Stomach (tissue), 9 donors: ENCODE data around the gene JSRP1. TPM values are rescaled to one million over a fixed set of nuclear protein-coding genes. Genes with fewer than 3 reads are reported as not detected.

Experiments used
- DNase-seq, 2 donors: peaks; one replicate each; pipeline versions ENCODE4 v3.0.0 to v3.0.0-alpha.2; 2013 to 2019
- H3K27ac ChIP-seq, 5 donors: fragments of 200-600 bp in 4 of 5; sonication (generic) in 4 of 5; one replicate each; pipeline ENCODE4 v1.5.1; 2013 to 2019; ENCODE audit warnings: mild to moderate bottlenecking in 1 of 5, moderate library complexity in 1 of 5
- H3K27me3 ChIP-seq, 3 donors: fragments of 200-600 bp; sonication (generic); one replicate each; pipeline ENCODE4 v1.5.1; 2017 to 2019; ENCODE audit warnings: mixed run types in 1 of 3
- H3K36me3 ChIP-seq, 4 donors: fragments of 200-600 bp; sonication (generic); 1 replicate in 3 of 4; 2 replicates in 1 of 4; pipeline ENCODE4 v1.5.1; 2016 to 2019
- H3K4me1 ChIP-seq, 4 donors: fragments of 200-600 bp; sonication (generic); one replicate each; pipeline ENCODE4 v1.5.1; 2016 to 2019
- H3K4me3 ChIP-seq, 4 donors: fragments of 200-600 bp; sonication (generic) in 3 of 4; one replicate each; pipeline ENCODE4 v1.5.1; 2016 to 2019; ENCODE audit warnings: mild to moderate bottlenecking in 1 of 4
- H3K9me3 ChIP-seq, 4 donors: fragments of 200-600 bp; sonication (generic); one replicate each; pipeline ENCODE4 v1.5.1; 2016 to 2019
- EP300 ChIP-seq: sonication (generic); formaldehyde crosslinking; IDR thresholded peaks from one replicate; pipeline ENCODE4 v1.6.1; 2017; ENCODE audit warnings: antibody characterized with exemption
- POLR2A ChIP-seq, 4 donors: fragments of 450-650 bp; IDR thresholded peaks; one replicate each; pipeline ENCODE4 v1.6.1; 2016; ENCODE audit warnings: antibody characterized with exemption in 4 of 4, control low read depth in 2 of 4, mild to moderate bottlenecking in 1 of 4, moderate library complexity in 1 of 4
- POLR2AphosphoS5 ChIP-seq, 3 donors: sonication (generic); formaldehyde crosslinking; IDR thresholded peaks; one replicate each; pipeline ENCODE4 v1.6.1; 2016; ENCODE audit warnings: antibody characterized with exemption in 3 of 3
- WGBS, 5 donors: extraction: QIAGEN DNeasy Blood & Tissue Kit in 3 of 5; methylation state at CpG; one replicate each; pipeline versions ENCODE4 v1.1.5 to v1.1.7; 2013 to 2018; 5-methylcytosine and 5-hydroxymethylcytosine counted together
- intact Hi-C: fragments of 100-400 bp; cut with DNase I; formaldehyde crosslinking; loops from one replicate; pipeline ENCODE4 v1.15.1; 2023; ENCODE audit warnings: low total_unique reads
- polyA plus RNA-seq, 3 donors: library from polyadenylated mRNA; stranded (reverse); fragments of 200-250 nt; gene quantifications; one replicate each; pipeline ENCODE4 v1.2.3, GENCODE V29; 2013
- total RNA-seq, 5 donors: library from RNA; depleted of rRNA; stranded (reverse); fragments of >200 nt; gene quantifications; one replicate each; pipeline versions ENCODE4 v1.1.0 to v1.2.3, GENCODE V29; 2014 to 2016
- TF ChIP-seq, protein P1 (sequence below), 7 experiments: fragments of 450-650 bp in 4 of 7; fragments of 200-600 bp in 3 of 7; sonication (generic) in 3 of 7; IDR thresholded peaks; one replicate each; pipeline ENCODE4 v1.5.1; 2016 to 2019; ENCODE audit warnings: antibody characterized with exemption in 7 of 7, control low read depth in 2 of 7, mild to moderate bottlenecking in 1 of 7
- donor health status: healthy with polysubstance abuse.
- donor health status: Bipolar disorder and iron deficiency.
- donor health status: healthy.

Gene JSRP1
- total and polyA plus RNA-seq, 8 donors = 0.58 to 0.75 (median 0.68) TPM; not detected in 5

DNA sequence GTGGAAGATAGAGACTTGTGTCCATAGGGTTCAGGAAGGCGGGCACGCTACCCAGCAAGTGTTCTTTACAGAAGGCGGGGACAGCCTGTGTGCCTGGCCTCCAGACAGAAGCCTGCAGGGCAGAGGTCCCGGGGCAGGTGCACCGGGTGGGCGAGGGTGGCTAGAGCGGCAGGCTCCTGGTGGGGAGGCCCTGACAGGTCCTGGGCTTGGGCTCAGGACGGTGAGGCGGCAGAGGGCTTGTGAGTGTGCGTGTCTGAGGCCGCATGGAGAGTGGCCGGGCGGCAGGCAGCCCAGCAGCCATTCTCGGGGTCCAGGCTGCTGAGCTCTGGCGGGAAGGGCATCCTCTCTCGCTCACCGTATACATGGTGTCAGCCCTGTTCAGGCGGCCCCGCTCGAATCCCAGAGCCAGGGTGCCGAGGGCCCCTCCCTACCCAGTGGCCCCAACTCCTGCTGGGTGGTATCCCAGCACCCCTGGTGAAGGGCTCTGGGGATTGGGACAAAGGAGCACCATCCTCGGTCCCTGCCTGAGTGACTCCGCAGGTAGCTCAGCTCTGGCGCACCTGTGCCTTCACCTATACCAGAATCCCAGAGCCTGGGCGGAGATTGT is 10.1 kb downstream of the JSRP1 start:
- Histone ChIP-seq H3K36me3 (peaks cover 56 to 74% (median 71%) of the 10 kb centered on the region in 4 donors), H3K27me3 (peaks cover 9 to 36% (median 22%) of the 10 kb centered on the region in 3 donors), H3K4me3 (no peak overlapping the region), H3K4me1 (peaks cover 24 to 68% (median 41%) of the 10 kb centered on the region in 4 donors), H3K27ac (no peak overlapping the region), H3K9me3 (no peaks in the 10 kb centered on the region)
- TF ChIP-seq POLR2A (IDR thresholded peaks at IDR 0.05) = no peak
- TF ChIP-seq POLR2AphosphoS5 (IDR thresholded peaks at IDR 0.05) = no peak
- TF ChIP-seq EP300 = no peak
- TF ChIP-seq, protein P1, sequence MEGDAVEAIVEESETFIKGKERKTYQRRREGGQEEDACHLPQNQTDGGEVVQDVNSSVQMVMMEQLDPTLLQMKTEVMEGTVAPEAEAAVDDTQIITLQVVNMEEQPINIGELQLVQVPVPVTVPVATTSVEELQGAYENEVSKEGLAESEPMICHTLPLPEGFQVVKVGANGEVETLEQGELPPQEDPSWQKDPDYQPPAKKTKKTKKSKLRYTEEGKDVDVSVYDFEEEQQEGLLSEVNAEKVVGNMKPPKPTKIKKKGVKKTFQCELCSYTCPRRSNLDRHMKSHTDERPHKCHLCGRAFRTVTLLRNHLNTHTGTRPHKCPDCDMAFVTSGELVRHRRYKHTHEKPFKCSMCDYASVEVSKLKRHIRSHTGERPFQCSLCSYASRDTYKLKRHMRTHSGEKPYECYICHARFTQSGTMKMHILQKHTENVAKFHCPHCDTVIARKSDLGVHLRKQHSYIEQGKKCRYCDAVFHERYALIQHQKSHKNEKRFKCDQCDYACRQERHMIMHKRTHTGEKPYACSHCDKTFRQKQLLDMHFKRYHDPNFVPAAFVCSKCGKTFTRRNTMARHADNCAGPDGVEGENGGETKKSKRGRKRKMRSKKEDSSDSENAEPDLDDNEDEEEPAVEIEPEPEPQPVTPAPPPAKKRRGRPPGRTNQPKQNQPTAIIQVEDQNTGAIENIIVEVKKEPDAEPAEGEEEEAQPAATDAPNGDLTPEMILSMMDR (IDR thresholded peaks at IDR 0.05) = no peak
- DNase-seq = no peak
- intact Hi-C loops = no loop called here
- WGBS, 5 donors = 91 to 93% (median 93%) methylated on average over 21 to 25 of the region's 25 CpGs

DNA sequence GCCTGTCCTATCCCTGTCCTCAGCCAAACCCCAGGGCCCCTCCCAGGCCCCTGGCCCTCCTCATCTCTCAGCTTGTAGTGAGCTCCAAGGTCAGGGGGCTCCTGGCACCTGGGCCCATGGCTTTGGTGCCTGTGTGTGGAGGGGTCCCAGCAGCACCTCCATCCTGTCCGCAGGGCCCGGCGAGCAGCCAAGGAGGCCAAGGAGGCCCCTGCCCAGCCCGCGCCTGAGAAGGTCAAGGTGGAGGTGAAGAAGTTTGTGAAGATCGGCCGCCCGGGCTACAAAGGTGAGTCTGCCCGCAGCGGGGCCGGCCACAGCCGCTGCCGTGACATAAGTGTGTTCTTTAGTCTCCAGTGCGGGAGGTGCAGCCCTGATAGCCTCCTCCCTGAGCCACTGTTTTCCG is 10.9 kb downstream of the JSRP1 start:
- intact Hi-C loops = no loop called here
- Histone ChIP-seq H3K27ac (no peak overlapping the region), H3K36me3 (peaks cover 56 to 74% (median 71%) of the 10 kb centered on the region in 4 donors), H3K9me3 (no peaks in the 10 kb centered on the region), H3K4me1 (peaks cover 24 to 68% (median 41%) of the 10 kb centered on the region in 4 donors), H3K4me3 (no peak overlapping the region), H3K27me3 (peaks cover under 1 to 27% (median 13%) of the 10 kb centered on the region in 3 donors)
- TF ChIP-seq POLR2AphosphoS5 (IDR thresholded peaks at IDR 0.05) (no peak), POLR2A (IDR thresholded peaks at IDR 0.05) (no peak), EP300 (no peak)
- TF ChIP-seq, protein P1 (IDR thresholded peaks at IDR 0.05) = no peak
- WGBS, 5 donors = 92 to 96% (median 96%) methylated on average over 13 to 15 of the region's 15 CpGs
- no peak for DNase-seq

DNA sequence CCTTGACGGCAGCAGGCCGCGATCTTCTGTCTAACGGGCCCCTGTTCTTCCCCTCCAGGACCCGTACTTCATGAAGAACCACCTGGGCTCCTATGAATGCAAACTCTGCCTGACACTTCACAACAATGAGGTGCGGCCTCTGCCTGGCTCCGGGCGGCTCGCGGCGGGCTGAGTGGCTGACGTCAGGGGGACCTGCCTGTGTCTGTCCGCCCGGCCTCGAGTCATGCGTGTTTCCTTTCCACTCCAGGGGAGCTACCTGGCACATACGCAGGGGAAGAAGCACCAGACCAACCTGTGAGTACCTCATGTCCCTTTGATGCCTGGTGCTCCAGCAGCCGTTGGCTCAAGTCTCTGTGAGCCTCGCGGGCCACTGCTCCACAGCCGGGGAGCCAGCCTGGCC is 11.7 kb downstream of the JSRP1 start:
- peaks cover 31 to 68% (median 41%) of the 10 kb centered on the region in 4 donors for H3K4me1 ChIP-seq
- TF ChIP-seq, protein P1 (IDR thresholded peaks at IDR 0.05) = no peak
- TF ChIP-seq EP300 (no peak), POLR2AphosphoS5 (IDR thresholded peaks at IDR 0.05) (no peak), POLR2A (IDR thresholded peaks at IDR 0.05) (no peak)
- H3K27ac ChIP-seq = no peak overlapping the region
- DNase-seq = no peak
- H3K27me3 ChIP-seq = peaks cover 0 to 19% (median 5%) of the 10 kb centered on the region in 3 donors
- H3K36me3 ChIP-seq = peaks cover 56 to 73% (median 71%) of the 10 kb centered on the region in 4 donors
- intact Hi-C loops = no loop called here
- WGBS, 5 donors = 93 to 99% (median 94%) methylated on average over 18 to 21 of the region's 21 CpGs
- H3K9me3 ChIP-seq = no peaks in the 10 kb centered on the region
- H3K4me3 ChIP-seq = no peak overlapping the region

DNA sequence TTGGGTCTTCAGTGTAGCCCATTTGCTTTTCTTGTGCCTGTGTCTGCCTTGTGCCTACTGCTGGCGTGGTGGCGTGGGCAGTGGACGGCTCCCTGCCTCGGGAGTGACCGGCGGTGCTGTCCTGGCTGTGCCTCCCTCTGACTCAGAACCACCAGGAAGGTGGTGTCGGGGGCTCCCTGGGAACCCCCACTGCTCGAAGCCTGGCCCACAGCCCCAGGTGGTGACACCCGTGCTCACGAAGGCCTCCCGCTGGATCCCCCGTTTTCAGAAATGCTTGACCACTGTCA is 12.1 kb downstream of the JSRP1 start:
- Histone ChIP-seq H3K27ac (no peak overlapping the region), H3K27me3 (peaks cover 0 to 15% (median 1%) of the 10 kb centered on the region in 3 donors), H3K4me1 (peaks cover 36 to 68% (median 45%) of the 10 kb centered on the region in 4 donors), H3K4me3 (no peak overlapping the region), H3K36me3 (peaks cover 56 to 73% (median 68%) of the 10 kb centered on the region in 4 donors), H3K9me3 (no peaks in the 10 kb centered on the region)
- TF ChIP-seq, protein P1 (IDR thresholded peaks at IDR 0.05) = no peak
- no peak for TF ChIP-seq POLR2AphosphoS5 (IDR thresholded peaks at IDR 0.05)
- TF ChIP-seq POLR2A (IDR thresholded peaks at IDR 0.05) = no peak
- no peak for TF ChIP-seq EP300
- no peak for DNase-seq
- 86 to 91% (median 88%) methylated on average over 12 of the region's 12 CpGs for WGBS, 5 donors
- intact Hi-C loops = no loop called here
